Thyroid gland (tissue), 4 donors: ENCODE data around the gene GRIPAP1. TPM values are rescaled to one million over a fixed set of nuclear protein-coding genes. Genes with fewer than 3 reads are reported as not detected.

Experiments
- DNase-seq, 2 donors: peaks; one replicate each; pipeline ENCODE4 v3.0.0-alpha.2; 2019
- H3K27ac ChIP-seq, 3 donors: fragments of 200-600 bp; sonication (generic); 1 replicate in 2 of 3; 2 replicates in 1 of 3; pipeline ENCODE4 v1.5.1; 2016 to 2019; ENCODE audit warnings: mild to moderate bottlenecking in 1 of 3, moderate library complexity in 1 of 3
- H3K27me3 ChIP-seq: fragments of 200-600 bp; sonication (generic); one replicate; pipeline ENCODE4 v1.5.1; 2019
- H3K36me3 ChIP-seq, 2 donors: fragments of 200-600 bp; sonication (generic); one replicate each; pipeline ENCODE4 v1.5.1; 2016 to 2019
- H3K4me1 ChIP-seq, 2 donors: fragments of 200-600 bp; sonication (generic); one replicate each; pipeline ENCODE4 v1.5.1; 2017 to 2019
- H3K4me3 ChIP-seq, 3 donors: fragments of 200-600 bp; sonication (generic); replicated peaks in 1 of 3; 1 replicate in 2 of 3; 2 replicates in 1 of 3; pipeline ENCODE4 v1.5.1; 2016; ENCODE audit warnings: mild to moderate bottlenecking in 1 of 3
- H3K9me3 ChIP-seq: fragments of 200-600 bp; sonication (generic); one replicate; pipeline ENCODE4 v1.5.1; 2017
- CTCF ChIP-seq, 6 experiments: fragments of 200-600 bp in 3 of 6; fragments of 450-650 bp in 3 of 6; sonication (generic) in 3 of 6; IDR thresholded peaks; one replicate each; pipeline ENCODE4 v1.5.1; 2016 to 2019; ENCODE audit warnings: antibody characterized with exemption in 6 of 6, mild to moderate bottlenecking in 2 of 6, inconsistent platforms in 1 of 6, moderate library complexity in 1 of 6
- POLR2A ChIP-seq, 2 donors: fragments of 450-650 bp; IDR thresholded peaks; one replicate each; pipeline ENCODE4 v1.6.1; 2017; ENCODE audit warnings: antibody characterized with exemption in 2 of 2, mild to moderate bottlenecking in 2 of 2, moderate library complexity in 1 of 2
- WGBS, 2 donors: methylation state at CpG; one replicate each; pipeline ENCODE4 v1.1.5; 2017; 5-methylcytosine and 5-hydroxymethylcytosine counted together
- intact Hi-C: fragments of 100-400 bp; cut with DNase I; formaldehyde crosslinking; loops from one replicate; pipeline ENCODE4 v1.15.1; 2023
- total RNA-seq, 4 donors: library from RNA; depleted of rRNA; stranded (reverse); fragments of >200 nt; gene quantifications; one replicate each; pipeline ENCODE4 v1.2.3, GENCODE V29; 2016

GRIPAP1 gene
- total RNA-seq, 4 donors from 2014 or later: 30.6 to 33.9 (median 33.4) TPM

- H3K9me3 ChIP-seq: no peaks in the 10 kb centered on the region
- H3K27ac ChIP-seq: no peak overlapping the region
- intact Hi-C loops: no loop called here
- H3K4me3 ChIP-seq: no peak overlapping the region
- TF ChIP-seq POLR2A (IDR thresholded peaks at IDR 0.05) (no peak), CTCF (IDR thresholded peaks at IDR 0.05) (no peak)
- WGBS, 2 donors: 93 to 94% methylated on average over 6 to 8 of the region's 14 CpGs
- DNase-seq: no peak
- no peaks in the 10 kb centered on the region for H3K4me1 ChIP-seq
- no peaks in the 10 kb centered on the region for H3K27me3 ChIP-seq
- H3K36me3 ChIP-seq: no peaks in the 10 kb centered on the region
Observed at GRCh38 chrX:48965959-48966358, 36.1 kb downstream of the GRIPAP1 start.

DNA sequence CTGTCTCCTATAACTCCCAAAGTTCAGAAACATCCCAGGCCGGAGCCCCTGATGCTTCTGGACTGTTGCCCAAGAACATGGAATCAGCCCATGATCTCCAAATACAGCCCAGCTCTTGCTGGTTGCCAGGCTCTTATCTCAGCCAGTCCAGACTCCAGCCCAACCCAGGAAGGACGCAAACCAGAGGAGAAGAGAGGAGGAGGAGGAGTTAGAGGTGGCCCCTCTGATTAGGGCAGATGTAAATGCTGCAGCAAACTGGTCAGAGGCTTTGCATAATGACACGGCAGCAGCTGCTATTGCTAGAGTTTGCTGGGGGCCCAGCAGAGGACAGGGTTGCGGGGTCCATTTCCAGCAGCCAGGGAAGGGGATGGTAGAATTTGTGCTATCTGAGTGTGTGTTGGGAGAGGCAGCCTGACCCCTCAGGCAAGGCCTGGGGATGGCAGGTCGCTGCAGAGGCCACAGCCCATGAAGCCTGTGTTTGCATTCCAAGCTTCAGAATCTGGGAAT lies 40.4 kb downstream of the GRIPAP1 start:
- Histone ChIP-seq H3K4me3 (no peak overlapping the region), H3K9me3 (no peaks in the 10 kb centered on the region), H3K4me1 (peaks cover 0 to under 1% of the 10 kb centered on the region in 2 donors), H3K36me3 (no peaks in the 10 kb centered on the region), H3K27ac (no peak overlapping the region), H3K27me3 (no peaks in the 10 kb centered on the region)
- no peak for DNase-seq
- 46 to 63% methylated on average over 2 to 5 of the region's 5 CpGs for WGBS, 2 donors
- TF ChIP-seq POLR2A (IDR thresholded peaks at IDR 0.05) (no peak), CTCF (IDR thresholded peaks at IDR 0.05) (no peak)
- intact Hi-C loops: no loop called here

DNA sequence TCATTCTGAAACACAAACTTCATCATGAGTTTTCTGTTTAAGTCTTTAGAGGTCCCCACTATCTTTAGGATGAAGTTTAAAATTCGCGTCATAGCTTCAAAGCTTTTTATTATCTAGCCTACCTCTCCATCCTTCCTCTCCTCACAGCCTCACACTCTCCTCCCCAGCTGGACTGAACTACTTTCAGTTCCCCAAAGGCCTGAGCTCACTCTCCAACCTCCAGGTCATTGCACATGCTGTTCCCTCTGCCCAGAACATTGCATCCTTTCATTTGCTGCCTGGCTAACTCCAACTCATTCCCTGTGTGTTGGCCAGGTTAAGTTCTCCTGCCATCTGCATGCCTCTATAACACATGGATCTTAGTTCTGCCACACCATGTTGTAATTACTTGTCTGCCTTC lies 41.8 kb downstream of the GRIPAP1 start:
- TF ChIP-seq POLR2A (IDR thresholded peaks at IDR 0.05) (no peak), CTCF (IDR thresholded peaks at IDR 0.05) (no peak)
- peaks cover 3 to 10% of the 10 kb centered on the region in 2 donors for H3K4me1 ChIP-seq
- H3K9me3 ChIP-seq: no peaks in the 10 kb centered on the region
- no peak overlapping the region for H3K4me3 ChIP-seq
- no peak for DNase-seq
- H3K27ac ChIP-seq: no peak overlapping the region
- 83 to 93% methylated on average over 2 of the region's 2 CpGs for WGBS, 2 donors
- intact Hi-C loops: no loop called here
- no peaks in the 10 kb centered on the region for H3K36me3 ChIP-seq
- no peaks in the 10 kb centered on the region for H3K27me3 ChIP-seq

- Histone ChIP-seq H3K27ac (peak overlapping the region; percentile 78 to 94 (median 89)), H3K4me1 (peaks cover 3 to 22% of the 10 kb centered on the region in 2 donors), H3K36me3 (no peaks in the 10 kb centered on the region), H3K27me3 (no peaks in the 10 kb centered on the region), H3K9me3 (no peaks in the 10 kb centered on the region), H3K4me3 (peak overlapping the region in 2 of 3 donors; percentile 26 to 30)
- TF ChIP-seq CTCF (IDR thresholded peaks at IDR 0.05) (no peak), POLR2A (IDR thresholded peaks at IDR 0.05) (no peak)
- peak; percentile 24 to 37 for DNase-seq
- 0 to 1% methylated on average over 13 to 21 of the region's 21 CpGs for WGBS, 2 donors
- intact Hi-C loops: no loop called here
Observed at GRCh38 chrX:48958635-48959094, 43.4 kb downstream of the GRIPAP1 start.

- Histone ChIP-seq H3K9me3 (no peaks in the 10 kb centered on the region), H3K4me3 (peak overlapping the region in 2 of 3 donors; percentile 36 to 57), H3K27ac (peak overlapping the region; percentile 89 to 97 (median 94)), H3K27me3 (no peaks in the 10 kb centered on the region), H3K36me3 (no peaks in the 10 kb centered on the region), H3K4me1 (peaks cover 3 to 28% of the 10 kb centered on the region in 2 donors)
- TF ChIP-seq POLR2A (IDR thresholded peaks at IDR 0.05): peak in 1 of 2 donors; percentile 81
- no peak for TF ChIP-seq CTCF (IDR thresholded peaks at IDR 0.05)
- DNase-seq: peak; percentile 96 to 97
- intact Hi-C loops: no loop called here
- 0% methylated on average over 19 to 24 of the region's 66 CpGs for WGBS, 2 donors
Observed at GRCh38 chrX:48957827-48958634, 44.0 kb downstream of the GRIPAP1 start.
